ENCODE data around the gene SLC4A2. TPM values are rescaled to one million over a fixed set of nuclear protein-coding genes. Genes with fewer than 3 reads are reported as not detected.

Gene SLC4A2
- total RNA-seq, 1 donor = 61.5 TPM

- no peaks in the 10 kb centered on the region for H3K9me3 ChIP-seq (ENCODE audit: low read depth, low read length)
- DNase-seq (ENCODE audit: insufficient read length, low spot score, missing footprints) = no peak
- H3K4me2 ChIP-seq (ENCODE audit: insufficient read depth, low read length) = no peak overlapping the region
- no peaks in the 10 kb centered on the region for H3K27me3 ChIP-seq (ENCODE audit: insufficient read depth, low read length)
- peaks cover 18% of the 10 kb centered on the region for H3K4me1 ChIP-seq (ENCODE audit: insufficient read depth, low read length)
- no peak overlapping the region for H3K27ac ChIP-seq (ENCODE audit: low read depth, low read length)
- H4K20me1 ChIP-seq (ENCODE audit: insufficient read depth, low read length) = peaks cover 6% of the 10 kb centered on the region
- TF ChIP-seq, protein P1, sequence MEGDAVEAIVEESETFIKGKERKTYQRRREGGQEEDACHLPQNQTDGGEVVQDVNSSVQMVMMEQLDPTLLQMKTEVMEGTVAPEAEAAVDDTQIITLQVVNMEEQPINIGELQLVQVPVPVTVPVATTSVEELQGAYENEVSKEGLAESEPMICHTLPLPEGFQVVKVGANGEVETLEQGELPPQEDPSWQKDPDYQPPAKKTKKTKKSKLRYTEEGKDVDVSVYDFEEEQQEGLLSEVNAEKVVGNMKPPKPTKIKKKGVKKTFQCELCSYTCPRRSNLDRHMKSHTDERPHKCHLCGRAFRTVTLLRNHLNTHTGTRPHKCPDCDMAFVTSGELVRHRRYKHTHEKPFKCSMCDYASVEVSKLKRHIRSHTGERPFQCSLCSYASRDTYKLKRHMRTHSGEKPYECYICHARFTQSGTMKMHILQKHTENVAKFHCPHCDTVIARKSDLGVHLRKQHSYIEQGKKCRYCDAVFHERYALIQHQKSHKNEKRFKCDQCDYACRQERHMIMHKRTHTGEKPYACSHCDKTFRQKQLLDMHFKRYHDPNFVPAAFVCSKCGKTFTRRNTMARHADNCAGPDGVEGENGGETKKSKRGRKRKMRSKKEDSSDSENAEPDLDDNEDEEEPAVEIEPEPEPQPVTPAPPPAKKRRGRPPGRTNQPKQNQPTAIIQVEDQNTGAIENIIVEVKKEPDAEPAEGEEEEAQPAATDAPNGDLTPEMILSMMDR (IDR thresholded peaks at IDR 0.05; ENCODE audit: extremely low read depth, low read depth, low read length) = no peak
- H3K36me3 ChIP-seq (ENCODE audit: insufficient read depth, low read length) = peaks cover 4% of the 10 kb centered on the region
- H3K79me2 ChIP-seq (ENCODE audit: insufficient read depth, low read length) = no peaks in the 10 kb centered on the region
- H3K4me3 ChIP-seq (ENCODE audit: insufficient read depth, low read length) = no peak overlapping the region
- H2AFZ ChIP-seq (ENCODE audit: low read length) = no peak overlapping the region
Measured at GRCh38 chr7:151053751-151054150, 5.6 kb upstream of the SLC4A2 start.

GRCh38 chr7:151056283-151056665, 3.1 kb upstream of the SLC4A2 start:
- peaks cover 4% of the 10 kb centered on the region for H3K36me3 ChIP-seq (ENCODE audit: insufficient read depth, low read length)
- no peak overlapping the region for H3K4me3 ChIP-seq (ENCODE audit: insufficient read depth, low read length)
- no peak for DNase-seq (ENCODE audit: insufficient read length, low spot score, missing footprints)
- no peak overlapping the region for H3K4me2 ChIP-seq (ENCODE audit: insufficient read depth, low read length)
- H3K27ac ChIP-seq (ENCODE audit: low read depth, low read length) = no peak overlapping the region
- no peak overlapping the region for H2AFZ ChIP-seq (ENCODE audit: low read length)
- H3K27me3 ChIP-seq (ENCODE audit: insufficient read depth, low read length) = no peaks in the 10 kb centered on the region
- TF ChIP-seq, protein P1 (IDR thresholded peaks at IDR 0.05; ENCODE audit: extremely low read depth, low read depth, low read length) = no peak
- peaks cover 16% of the 10 kb centered on the region for H4K20me1 ChIP-seq (ENCODE audit: insufficient read depth, low read length)
- peaks cover 14% of the 10 kb centered on the region for H3K79me2 ChIP-seq (ENCODE audit: insufficient read depth, low read length)
- H3K9me3 ChIP-seq (ENCODE audit: low read depth, low read length) = no peaks in the 10 kb centered on the region
- peaks cover 33% of the 10 kb centered on the region for H3K4me1 ChIP-seq (ENCODE audit: insufficient read depth, low read length)

DNA sequence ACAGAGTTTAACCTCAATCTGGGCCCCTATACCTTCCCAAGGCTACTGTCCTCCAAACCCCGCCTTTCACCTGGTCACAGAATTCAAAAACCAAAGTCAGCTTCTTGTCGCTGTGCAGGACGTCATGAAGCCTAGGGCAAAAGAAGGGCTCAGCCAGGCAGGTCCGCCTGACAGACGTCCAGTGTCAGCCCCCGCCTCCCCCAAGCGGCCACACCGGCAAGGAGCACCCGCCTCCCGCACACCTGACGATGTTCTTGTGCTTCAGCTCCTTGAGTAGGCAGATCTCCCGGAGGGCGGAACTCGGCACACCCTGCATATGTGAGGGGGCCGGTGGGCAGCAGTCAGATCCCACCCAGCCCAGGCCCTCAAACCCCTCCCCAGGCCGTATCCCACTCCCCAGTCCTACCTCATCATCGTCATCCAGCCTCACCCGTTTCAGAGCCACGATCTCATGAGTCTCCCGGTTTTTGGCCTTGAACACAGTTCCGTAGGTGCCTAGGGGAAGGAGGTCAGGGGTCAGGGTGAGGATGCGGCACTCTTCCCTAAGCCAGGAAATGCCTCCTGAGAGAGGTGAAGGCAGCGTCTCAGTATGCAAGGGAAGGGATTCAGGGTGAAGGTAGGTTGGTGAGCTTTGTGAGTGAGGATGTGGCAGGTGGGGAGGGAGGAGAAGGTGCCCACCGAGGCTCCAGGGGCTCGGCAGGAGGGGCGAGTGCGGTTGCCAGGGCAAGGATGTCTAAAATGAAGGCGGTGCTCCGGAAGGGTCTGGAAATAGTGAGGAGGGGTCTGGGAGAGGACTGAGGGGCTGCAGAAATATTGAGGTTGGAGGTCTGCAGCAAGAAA, 2.5 kb upstream of the SLC4A2 start:
- TF ChIP-seq, protein P1 (IDR thresholded peaks at IDR 0.05; ENCODE audit: extremely low read depth, low read depth, low read length) = no peak
- Histone ChIP-seq H3K4me2 (ENCODE audit: insufficient read depth, low read length) (peak overlapping the region; percentile 100), H3K36me3 (ENCODE audit: insufficient read depth, low read length) (peaks cover 4% of the 10 kb centered on the region), H3K4me1 (ENCODE audit: insufficient read depth, low read length) (peaks cover 39% of the 10 kb centered on the region), H2AFZ (ENCODE audit: low read length) (peak overlapping the region; percentile 53), H3K4me3 (ENCODE audit: insufficient read depth, low read length) (peak overlapping the region; percentile 91), H3K27ac (ENCODE audit: low read depth, low read length) (no peak overlapping the region), H3K27me3 (ENCODE audit: insufficient read depth, low read length) (no peaks in the 10 kb centered on the region), H4K20me1 (ENCODE audit: insufficient read depth, low read length) (peaks cover 19% of the 10 kb centered on the region), H3K9me3 (ENCODE audit: low read depth, low read length) (no peaks in the 10 kb centered on the region), H3K79me2 (ENCODE audit: insufficient read depth, low read length) (peaks cover 20% of the 10 kb centered on the region)
- DNase-seq (ENCODE audit: insufficient read length, low spot score, missing footprints) = peak; percentile 72

GRCh38 chr7:151057506-151057988, 1.8 kb upstream of the SLC4A2 start, which contains the start of gene CDK5:
CDK5 (minus strand) TSS chr7:151057897; CDS start chr7:151057848, 49 bp downstream.
- H4K20me1 ChIP-seq (ENCODE audit: insufficient read depth, low read length) = peaks cover 17% of the 10 kb centered on the region
- H3K4me2 ChIP-seq (ENCODE audit: insufficient read depth, low read length) = peak within 1 kb of the TSS; percentile 100
- H3K27ac ChIP-seq (ENCODE audit: low read depth, low read length) = peak within 1 kb of the TSS; percentile 93
- TF ChIP-seq, protein P1 (IDR thresholded peaks at IDR 0.05; ENCODE audit: extremely low read depth, low read depth, low read length) = no peak
- DNase-seq (ENCODE audit: insufficient read length, low spot score, missing footprints) = peak; percentile 96
- H3K36me3 ChIP-seq (ENCODE audit: insufficient read depth, low read length) = peaks cover 4% of the 10 kb centered on the region
- no peaks in the 10 kb centered on the region for H3K9me3 ChIP-seq (ENCODE audit: low read depth, low read length)
- peak within 1 kb of the TSS; percentile 91 for H3K4me3 ChIP-seq (ENCODE audit: insufficient read depth, low read length)
- peaks cover 45% of the 10 kb centered on the region for H3K4me1 ChIP-seq (ENCODE audit: insufficient read depth, low read length)
- H2AFZ ChIP-seq (ENCODE audit: low read length) = peak within 1 kb of the TSS; percentile 93
- no peaks in the 10 kb centered on the region for H3K27me3 ChIP-seq (ENCODE audit: insufficient read depth, low read length)
- peaks cover 27% of the 10 kb centered on the region for H3K79me2 ChIP-seq (ENCODE audit: insufficient read depth, low read length)

Data from osteoblast (primary cell).